ENCODE results near the gene ATG12.
A peak's percentile ranks its signal among the peaks of the same experiment; 100 is the strongest.
"Not testable (repeated sequence)": the region's sequence is repeated elsewhere in the genome, so short reads cannot be mapped to it uniquely, and the experiment has no call there.

The ATG12 gene

DNA sequence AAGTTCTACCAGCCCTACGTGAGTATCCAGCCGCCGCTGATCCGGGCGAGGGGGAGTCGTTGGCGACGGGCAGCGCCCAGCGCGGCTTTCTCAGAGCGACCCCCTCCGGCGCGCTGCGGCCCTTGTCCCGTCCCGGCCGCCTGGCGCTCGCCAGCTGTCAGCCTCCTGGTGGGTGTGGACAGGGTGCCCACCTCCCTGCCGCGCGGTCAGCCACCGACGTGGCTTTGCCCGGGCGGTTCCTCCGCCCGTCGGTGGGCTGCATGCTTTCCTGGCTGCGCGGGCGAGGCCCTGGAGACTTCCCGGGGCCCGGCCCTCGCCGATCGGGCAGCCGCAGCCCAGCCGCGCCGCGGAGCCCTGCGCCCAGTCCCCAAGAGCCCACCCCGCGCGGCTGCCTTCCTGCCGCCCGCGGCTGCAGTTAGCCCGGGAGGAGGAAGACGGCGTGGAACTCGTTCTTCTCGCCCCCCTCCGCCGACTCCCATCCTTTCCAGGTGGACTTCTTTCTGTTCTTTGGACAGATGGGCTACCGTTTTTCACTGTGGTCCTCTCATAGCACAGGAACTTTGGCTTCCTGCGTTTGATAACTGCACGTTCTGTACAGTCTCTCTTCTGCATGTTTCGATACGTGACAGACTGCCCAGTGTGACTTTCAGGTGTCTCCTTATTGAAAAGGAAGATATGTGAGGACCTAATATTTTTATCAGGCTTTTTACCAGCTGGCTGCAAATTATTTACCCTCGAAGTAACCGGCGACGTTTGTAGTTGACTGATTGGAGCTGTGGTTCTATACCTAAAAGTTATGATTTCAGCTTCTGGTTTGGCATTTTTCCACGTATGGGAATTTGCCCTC is 947 bp upstream of the ATG12 start:
- peak overlapping the region; percentile 88 for H3K27ac ChIP-seq
- TF ChIP-seq, protein P1, sequence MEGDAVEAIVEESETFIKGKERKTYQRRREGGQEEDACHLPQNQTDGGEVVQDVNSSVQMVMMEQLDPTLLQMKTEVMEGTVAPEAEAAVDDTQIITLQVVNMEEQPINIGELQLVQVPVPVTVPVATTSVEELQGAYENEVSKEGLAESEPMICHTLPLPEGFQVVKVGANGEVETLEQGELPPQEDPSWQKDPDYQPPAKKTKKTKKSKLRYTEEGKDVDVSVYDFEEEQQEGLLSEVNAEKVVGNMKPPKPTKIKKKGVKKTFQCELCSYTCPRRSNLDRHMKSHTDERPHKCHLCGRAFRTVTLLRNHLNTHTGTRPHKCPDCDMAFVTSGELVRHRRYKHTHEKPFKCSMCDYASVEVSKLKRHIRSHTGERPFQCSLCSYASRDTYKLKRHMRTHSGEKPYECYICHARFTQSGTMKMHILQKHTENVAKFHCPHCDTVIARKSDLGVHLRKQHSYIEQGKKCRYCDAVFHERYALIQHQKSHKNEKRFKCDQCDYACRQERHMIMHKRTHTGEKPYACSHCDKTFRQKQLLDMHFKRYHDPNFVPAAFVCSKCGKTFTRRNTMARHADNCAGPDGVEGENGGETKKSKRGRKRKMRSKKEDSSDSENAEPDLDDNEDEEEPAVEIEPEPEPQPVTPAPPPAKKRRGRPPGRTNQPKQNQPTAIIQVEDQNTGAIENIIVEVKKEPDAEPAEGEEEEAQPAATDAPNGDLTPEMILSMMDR (conservative IDR thresholded peaks at IDR 0.05): peak; percentile 44

DNA sequence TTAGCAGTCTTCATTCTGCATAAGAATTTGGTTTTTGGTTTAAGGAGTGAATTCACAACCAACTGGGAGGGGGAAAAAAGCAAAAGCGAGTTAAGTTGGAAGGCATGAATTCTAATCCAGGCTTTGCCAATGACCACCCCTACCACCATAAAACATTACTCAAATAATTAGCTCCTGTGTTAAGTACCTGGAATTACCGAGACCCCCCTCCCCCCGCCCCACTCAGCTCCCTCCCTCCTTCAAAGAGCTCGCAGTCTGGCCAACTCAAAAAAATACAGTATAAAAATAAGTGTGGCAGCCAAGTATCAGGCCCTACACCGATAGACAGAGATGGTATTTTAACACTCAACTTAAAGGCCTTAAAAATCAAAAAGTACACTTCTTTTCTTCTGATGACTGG is 492 bp downstream of the ATG12 start:
- TF ChIP-seq, protein P1 (conservative IDR thresholded peaks at IDR 0.05): no peak
- peak overlapping the region; percentile 88 for H3K27ac ChIP-seq

DNA sequence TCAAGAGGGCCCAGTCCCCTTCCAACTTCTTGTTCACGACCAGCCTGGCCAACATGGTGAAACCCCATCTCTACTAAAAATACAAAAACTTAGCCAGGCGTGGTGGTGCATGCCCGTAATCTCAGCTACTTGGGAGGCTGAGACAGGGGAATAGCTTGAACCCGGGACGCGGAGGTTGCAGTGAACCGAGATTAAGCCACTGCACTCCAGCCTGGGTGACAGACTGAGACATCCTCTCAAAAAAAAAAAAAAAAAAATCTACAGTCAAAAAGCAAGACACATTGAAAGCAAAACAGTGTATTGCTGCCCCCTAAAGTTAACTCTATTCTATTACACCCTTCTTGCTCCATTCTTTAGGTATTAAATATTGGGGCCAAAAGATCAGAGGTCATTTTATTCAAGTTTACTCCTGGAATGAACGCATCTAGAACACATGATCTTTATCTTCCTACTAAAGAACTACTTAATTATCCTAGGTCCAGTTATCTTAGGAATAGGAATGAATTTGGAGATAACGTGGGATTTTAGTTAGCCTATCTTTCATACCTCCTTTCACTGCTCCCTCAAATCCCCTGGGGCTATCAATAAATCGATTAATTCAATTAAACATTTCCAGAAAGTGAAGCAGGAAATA is 2.4 kb downstream of the ATG12 start:
- H3K27ac ChIP-seq: no peak overlapping the region; the same call in 1 of the 2 replicates
- TF ChIP-seq, protein P1 (conservative IDR thresholded peaks at IDR 0.05): peak; percentile 76

DNA sequence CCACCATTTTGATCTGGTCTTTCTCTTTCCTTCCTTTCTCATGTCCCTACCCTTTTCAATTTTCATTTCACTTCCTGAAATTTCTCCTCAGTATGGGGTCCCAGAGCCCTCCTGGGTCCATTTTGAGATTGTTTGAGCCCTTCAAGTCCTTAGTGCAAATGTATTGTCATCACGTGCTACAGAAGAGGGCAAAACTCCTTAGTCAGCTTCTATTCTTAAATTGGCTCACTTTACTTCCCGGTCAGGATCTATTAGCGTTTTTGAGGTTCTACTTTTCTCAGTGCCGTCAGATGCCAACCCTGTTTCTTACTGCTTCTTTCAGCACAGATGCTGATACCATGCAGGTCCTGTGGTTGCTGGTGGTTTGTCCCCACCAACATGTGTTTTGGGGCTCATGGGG is 5.9 kb downstream of the ATG12 start:
- no peak overlapping the region for H3K27ac ChIP-seq
- TF ChIP-seq, protein P1 (conservative IDR thresholded peaks at IDR 0.05): no peak

DNA sequence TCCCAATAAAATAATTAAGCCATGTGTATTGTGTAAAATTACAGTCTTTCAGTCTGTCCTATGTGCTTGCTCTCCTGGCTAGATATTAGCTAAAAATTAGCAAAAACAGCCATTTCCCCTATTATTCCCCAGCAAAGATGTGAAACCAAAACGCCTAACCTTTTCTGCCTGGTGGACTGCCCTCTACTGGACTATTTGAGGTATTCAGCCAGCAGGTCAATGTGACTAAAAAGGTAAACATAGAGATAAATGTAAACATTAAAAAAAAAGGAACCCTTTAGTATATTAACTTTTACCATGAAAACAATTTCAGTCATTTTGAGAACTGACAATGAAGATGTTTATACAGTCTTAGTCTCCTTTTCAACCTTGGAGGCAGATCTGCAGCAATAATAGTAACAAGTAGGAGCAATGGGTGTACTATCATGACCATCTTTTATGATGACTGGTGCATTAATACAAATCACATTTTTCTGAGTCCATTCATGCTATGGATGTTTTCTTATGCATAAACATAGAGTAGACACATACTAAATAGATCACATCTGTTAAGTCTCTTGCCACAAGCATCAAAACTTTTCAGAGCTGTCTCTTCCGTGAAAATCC is 10.1 kb downstream of the ATG12 start:
- TF ChIP-seq, protein P1 (conservative IDR thresholded peaks at IDR 0.05): peak; percentile 94
- H3K27ac ChIP-seq: no peak overlapping the region

- H3K27ac ChIP-seq: no peak overlapping the region
- TF ChIP-seq, protein P1 (conservative IDR thresholded peaks at IDR 0.05): no peak
Measured at GRCh38 chr5:115829913-115830312, 11.5 kb downstream of the ATG12 start.

GRCh38 chr5:115825948-115826347 is 15.4 kb downstream of the ATG12 start:
- TF ChIP-seq, protein P1 (conservative IDR thresholded peaks at IDR 0.05): no peak

GRCh38 chr5:115824983-115825382 is 16.4 kb downstream of the ATG12 start:
- H3K27ac ChIP-seq: not testable (repeated sequence)

More at GRCh38 chr5:115825948-115826347, 15.4 kb downstream of the ATG12 start:
- H3K27ac ChIP-seq: no peak overlapping the region

Measured in VCaP (cell line).